NT2/D1 (cell line): Measurements from ENCODE around the gene GTF2B.
"Not testable (repeated sequence)": the region's sequence is repeated elsewhere in the genome, so short reads cannot be mapped to it uniquely, and the experiment has no call there.

Experiments used
- DNase-seq: peaks from one replicate; pipeline ENCODE4 v3.0.0-alpha.2; 2011; ENCODE audit warnings: low read depth, low spot score
- H3K27me3 ChIP-seq: 2 replicates; pipeline ENCODE4 v1.6.0; 2011; ENCODE audit warnings: mild to moderate bottlenecking; ENCODE audit not compliant: insufficient read length, insufficient read depth
- H3K36me3 ChIP-seq: 2 replicates; pipeline ENCODE4 v1.6.1; 2011; ENCODE audit warnings: mild to moderate bottlenecking, low read length, mixed read lengths; ENCODE audit not compliant: insufficient read depth, insufficient read length
- H3K4me1 ChIP-seq: 2 replicates; pipeline ENCODE4 v1.5.1; 2011; ENCODE audit not compliant: insufficient read depth, insufficient read length
- H3K4me3 ChIP-seq: 2 replicates; pipeline ENCODE4 v1.5.1; 2011; ENCODE audit warnings: low read depth; ENCODE audit not compliant: insufficient read length
- H3K9ac ChIP-seq: 2 replicates; pipeline ENCODE4 v1.6.0; 2011; ENCODE audit warnings: low read depth; ENCODE audit not compliant: insufficient read length
- H3K9me3 ChIP-seq: 2 replicates; pipeline ENCODE4 v1.5.1; 2011; ENCODE audit warnings: mild to moderate bottlenecking, low read length; ENCODE audit not compliant: insufficient read depth
- SUZ12 ChIP-seq: IDR thresholded peaks from 2 replicates; pipeline ENCODE4 v1.6.1; 2011; ENCODE audit not compliant: insufficient read length, insufficient read depth; ENCODE audit errors: extremely low read depth
- YY1 ChIP-seq: IDR thresholded peaks from 2 replicates; pipeline ENCODE4 v1.6.1; 2011; ENCODE audit not compliant: insufficient read length, insufficient read depth
- ZNF274 ChIP-seq: IDR thresholded peaks from 2 replicates; pipeline ENCODE4 v1.6.1; 2011; ENCODE audit warnings: mild to moderate bottlenecking, low read depth, low read length

Gene GTF2B

DNA sequence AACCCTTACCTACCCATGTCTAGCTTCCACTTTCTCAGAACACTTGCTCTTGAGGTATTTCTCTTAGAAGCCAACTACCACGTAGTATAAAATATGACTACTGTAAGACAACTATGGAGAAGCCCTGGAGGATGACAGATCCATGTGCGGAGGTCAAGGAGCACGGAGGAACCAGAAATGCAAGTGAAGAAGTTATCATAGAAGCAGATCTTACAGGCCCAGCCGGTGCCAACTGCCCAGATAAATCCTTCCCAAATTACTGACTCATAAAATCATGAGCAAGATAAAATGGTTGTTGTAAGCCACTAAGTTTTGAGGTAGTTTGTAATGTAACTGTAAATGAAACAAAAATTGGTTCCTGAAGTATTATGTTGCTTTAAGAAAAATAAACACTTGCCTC is 12.6 kb downstream of the GTF2B start:
- DNase-seq: no peak
- Histone ChIP-seq H3K36me3 (peaks cover 28% of the 10 kb centered on the region), H3K9ac (no peak overlapping the region), H3K4me3 (no peak overlapping the region), H3K4me1 (no peaks in the 10 kb centered on the region), H3K9me3 (no peaks in the 10 kb centered on the region), H3K27me3 (no peaks in the 10 kb centered on the region)
- TF ChIP-seq ZNF274: no peak
- TF ChIP-seq YY1: no peak
- TF ChIP-seq SUZ12: no peak

DNA sequence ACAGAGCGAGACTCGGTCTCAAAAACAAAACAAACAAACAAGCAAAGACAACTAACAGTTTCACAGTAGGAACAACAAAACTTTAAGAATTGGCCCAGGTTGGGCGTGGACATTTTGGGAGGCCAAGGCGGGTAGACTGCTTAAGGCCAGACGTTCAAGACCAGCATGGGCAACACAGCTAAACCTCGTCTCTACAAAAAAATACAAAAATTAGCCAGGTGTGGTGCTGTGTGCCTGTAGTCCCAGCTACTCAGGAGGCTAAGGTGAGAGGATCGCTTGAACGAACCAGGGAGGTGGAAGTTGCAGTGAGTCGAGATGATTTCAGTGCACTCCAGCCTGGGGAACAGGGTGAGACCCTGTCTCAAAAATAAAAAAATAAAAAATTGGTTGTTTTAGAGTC is 13.5 kb downstream of the GTF2B start:
- TF ChIP-seq ZNF274: no peak
- no peak for TF ChIP-seq YY1
- no peak for TF ChIP-seq SUZ12
- H3K4me3 ChIP-seq: no peak overlapping the region
- H3K36me3 ChIP-seq: peaks cover 22% of the 10 kb centered on the region
- H3K4me1 ChIP-seq: no peaks in the 10 kb centered on the region
- no peaks in the 10 kb centered on the region for H3K27me3 ChIP-seq
- no peak overlapping the region for H3K9ac ChIP-seq
- H3K9me3 ChIP-seq: no peaks in the 10 kb centered on the region
- DNase-seq: no peak

DNA sequence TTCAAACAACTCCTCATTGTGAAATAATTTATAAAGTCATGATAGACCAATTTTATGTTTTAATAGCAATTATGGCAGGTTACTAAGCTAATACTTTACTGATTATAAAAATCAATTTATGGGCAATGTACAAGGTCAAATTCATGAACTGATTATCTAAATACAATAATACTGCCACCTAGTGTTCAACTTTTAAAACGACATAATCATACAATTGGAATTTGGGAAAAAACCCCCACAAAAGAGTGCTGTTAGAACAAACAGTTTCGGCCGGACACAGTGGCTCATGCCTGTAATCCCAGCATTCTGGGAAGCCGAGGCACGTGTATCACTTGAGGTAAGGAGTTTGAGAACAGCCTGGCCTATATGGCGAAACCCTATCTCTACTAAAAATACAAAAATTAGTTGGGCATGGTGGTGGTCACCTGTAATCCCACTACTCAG is 14.0 kb downstream of the GTF2B start:
- Histone ChIP-seq H3K27me3 (no peaks in the 10 kb centered on the region), H3K9ac (no peak overlapping the region), H3K4me3 (no peak overlapping the region), H3K36me3 (peaks cover 17% of the 10 kb centered on the region), H3K4me1 (no peaks in the 10 kb centered on the region), H3K9me3 (no peaks in the 10 kb centered on the region)
- no peak for TF ChIP-seq ZNF274
- no peak for TF ChIP-seq YY1
- TF ChIP-seq SUZ12: no peak
- no peak for DNase-seq

DNA sequence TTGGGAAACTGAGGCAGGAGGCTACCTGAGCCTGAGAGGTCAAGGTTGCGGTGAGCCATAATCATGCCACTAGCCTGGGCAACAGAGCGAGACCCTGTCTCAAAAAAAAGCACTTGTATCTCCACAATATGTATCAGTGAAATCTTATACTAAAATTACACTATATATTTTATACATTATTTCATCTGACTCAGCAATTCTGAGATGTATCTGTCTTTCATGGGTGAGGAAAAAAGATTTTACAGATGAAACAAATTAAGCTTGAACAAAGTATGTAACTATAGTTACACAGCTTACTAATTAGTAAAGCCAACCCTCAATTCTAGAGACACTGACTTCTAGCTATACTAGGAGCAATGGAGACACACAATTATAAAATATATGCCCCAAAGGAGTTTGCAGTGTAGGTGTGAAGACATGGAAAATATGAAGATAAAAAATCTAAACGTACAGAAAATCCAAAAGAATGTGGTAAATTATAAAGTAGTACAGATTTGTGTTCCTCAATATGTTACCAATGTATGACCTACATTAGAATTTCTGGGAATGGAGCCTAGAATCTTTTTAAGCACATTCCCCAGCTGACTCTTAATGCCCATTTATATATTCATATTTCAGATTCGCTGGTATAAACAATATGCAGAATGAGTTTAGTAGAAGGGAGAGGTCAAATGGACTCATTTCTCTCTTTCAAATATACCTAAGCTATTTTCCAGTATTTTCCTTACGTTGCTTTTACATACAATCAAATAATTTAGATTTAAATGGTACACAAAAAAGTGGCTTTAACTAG is 14.6 kb downstream of the GTF2B start:
- Histone ChIP-seq H3K36me3 (peaks cover 13% of the 10 kb centered on the region), H3K9ac (no peak overlapping the region), H3K9me3 (no peaks in the 10 kb centered on the region), H3K4me3 (no peak overlapping the region), H3K4me1 (no peaks in the 10 kb centered on the region), H3K27me3 (no peaks in the 10 kb centered on the region)
- DNase-seq: no peak
- TF ChIP-seq SUZ12: no peak
- TF ChIP-seq ZNF274: no peak
- TF ChIP-seq YY1: no peak

DNA sequence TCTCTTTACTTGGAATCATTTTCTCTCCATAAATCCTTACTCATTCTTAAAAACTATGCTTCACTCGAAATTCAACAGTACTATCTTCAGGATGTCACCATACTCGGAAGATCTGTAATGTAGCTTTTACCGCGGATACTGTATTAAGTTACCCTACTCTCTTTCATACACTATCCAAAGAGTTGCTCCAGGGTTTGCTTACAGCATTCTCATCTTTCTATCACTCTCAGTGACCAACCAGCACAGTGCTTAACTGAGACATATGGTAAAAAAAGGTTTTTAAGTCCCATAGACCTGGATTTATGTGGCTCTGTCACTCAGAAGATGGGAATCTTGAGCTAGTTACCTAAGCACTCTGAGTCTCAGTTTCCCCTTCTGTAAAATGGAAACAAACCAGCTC is 15.8 kb downstream of the GTF2B start:
- TF ChIP-seq SUZ12: no peak
- no peak for TF ChIP-seq YY1
- no peak for TF ChIP-seq ZNF274
- H3K36me3 ChIP-seq: peaks cover 8% of the 10 kb centered on the region

DNA sequence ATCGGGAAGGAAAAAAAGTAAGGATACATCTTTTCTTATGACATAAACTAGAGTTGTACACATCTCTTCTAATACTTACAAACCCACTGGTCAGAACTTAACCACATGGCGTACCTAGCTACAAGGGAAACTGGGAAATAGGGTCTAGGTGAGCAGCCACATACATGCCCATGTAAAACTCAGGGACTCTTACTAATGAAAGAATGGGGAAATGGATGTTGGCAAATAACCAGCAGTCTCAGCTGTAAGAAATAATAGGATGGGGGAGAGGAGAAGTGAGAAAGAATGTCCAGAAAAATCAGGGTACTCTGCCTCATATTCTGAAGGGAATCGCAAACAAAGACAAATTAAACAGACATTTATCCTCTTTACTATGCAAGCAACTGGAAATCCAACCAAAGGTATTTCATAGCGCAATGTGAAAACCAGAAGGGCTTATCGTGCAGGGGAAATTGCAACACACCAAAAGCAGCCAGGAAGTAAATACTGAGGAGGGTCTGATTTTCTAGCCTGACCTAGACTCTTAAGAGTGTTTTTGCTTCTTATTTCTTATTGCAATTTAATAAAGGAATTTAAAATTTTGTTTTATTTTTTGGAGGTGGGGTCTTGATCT is 17.5 kb downstream of the GTF2B start:
- Histone ChIP-seq H3K9ac (no peak overlapping the region), H3K27me3 (no peaks in the 10 kb centered on the region), H3K4me3 (no peak overlapping the region), H3K9me3 (no peaks in the 10 kb centered on the region), H3K36me3 (peaks cover 7% of the 10 kb centered on the region), H3K4me1 (no peaks in the 10 kb centered on the region)
- no peak for TF ChIP-seq YY1
- TF ChIP-seq ZNF274: no peak
- TF ChIP-seq SUZ12: no peak
- no peak for DNase-seq

More for the DNA sequence above, 15.8 kb downstream of the GTF2B start:
- Histone ChIP-seq H3K4me3 (no peak overlapping the region), H3K9me3 (no peaks in the 10 kb centered on the region), H3K9ac (no peak overlapping the region), H3K4me1 (no peaks in the 10 kb centered on the region), H3K27me3 (no peaks in the 10 kb centered on the region)
- DNase-seq: no peak

DNA sequence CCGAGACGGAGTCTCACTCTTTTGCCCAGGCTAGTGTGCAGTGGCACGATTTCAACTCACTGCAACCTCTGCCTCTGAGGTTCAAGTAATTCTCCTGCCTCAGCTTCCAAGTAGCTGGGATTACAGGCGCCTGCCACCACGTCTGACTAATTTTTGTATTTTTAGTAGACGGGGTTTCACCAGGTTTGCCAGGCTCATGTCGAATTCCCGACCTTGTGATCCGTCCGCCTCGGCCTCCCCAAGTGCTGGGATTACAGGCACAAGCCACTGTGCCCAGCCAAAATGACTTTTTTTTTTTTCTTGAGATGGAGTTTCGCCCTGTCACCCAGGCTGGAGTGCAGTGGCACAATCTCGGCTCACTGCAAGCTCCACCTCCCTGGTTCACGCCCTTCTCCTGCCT is 21.7 kb downstream of the GTF2B start:
- not testable (repeated sequence) for H3K36me3 ChIP-seq, H3K4me3 ChIP-seq, DNase-seq, H3K4me1 ChIP-seq, H3K27me3 ChIP-seq, H3K9ac ChIP-seq, H3K9me3 ChIP-seq
